Measurements from ENCODE around the gene BHMT2.

Gene BHMT2

GRCh38 chr5:79124607-79125006 lies 55.0 kb downstream of the BHMT2 start:
- no peak for DNase-seq

DNA sequence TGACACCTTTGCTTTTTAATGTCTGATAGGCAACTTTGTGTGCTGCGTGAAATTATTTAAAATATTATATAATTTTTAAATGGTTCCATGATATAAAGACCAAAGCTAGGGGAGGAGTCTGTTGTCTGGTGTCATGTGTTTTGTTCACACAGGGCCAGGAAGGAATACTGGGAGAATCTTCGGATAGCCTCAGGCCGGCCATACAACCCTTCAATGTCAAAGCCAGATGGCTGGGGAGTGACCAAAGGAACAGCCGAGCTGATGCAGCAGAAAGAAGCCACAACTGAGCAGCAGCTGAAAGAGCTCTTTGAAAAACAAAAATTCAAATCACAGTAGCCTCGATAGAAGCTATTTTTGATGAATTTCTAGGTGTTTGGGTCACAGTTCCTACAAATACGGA lies 61.2 kb downstream of the BHMT2 start:
- no peak for DNase-seq

GRCh38 chr5:79133121-79133656 lies 63.6 kb downstream of the BHMT2 start:
- DNase-seq: peak; percentile 40

GRCh38 chr5:79133657-79134451 lies 64.3 kb downstream of the BHMT2 start:
- DNase-seq: peak; percentile 20

DNA sequence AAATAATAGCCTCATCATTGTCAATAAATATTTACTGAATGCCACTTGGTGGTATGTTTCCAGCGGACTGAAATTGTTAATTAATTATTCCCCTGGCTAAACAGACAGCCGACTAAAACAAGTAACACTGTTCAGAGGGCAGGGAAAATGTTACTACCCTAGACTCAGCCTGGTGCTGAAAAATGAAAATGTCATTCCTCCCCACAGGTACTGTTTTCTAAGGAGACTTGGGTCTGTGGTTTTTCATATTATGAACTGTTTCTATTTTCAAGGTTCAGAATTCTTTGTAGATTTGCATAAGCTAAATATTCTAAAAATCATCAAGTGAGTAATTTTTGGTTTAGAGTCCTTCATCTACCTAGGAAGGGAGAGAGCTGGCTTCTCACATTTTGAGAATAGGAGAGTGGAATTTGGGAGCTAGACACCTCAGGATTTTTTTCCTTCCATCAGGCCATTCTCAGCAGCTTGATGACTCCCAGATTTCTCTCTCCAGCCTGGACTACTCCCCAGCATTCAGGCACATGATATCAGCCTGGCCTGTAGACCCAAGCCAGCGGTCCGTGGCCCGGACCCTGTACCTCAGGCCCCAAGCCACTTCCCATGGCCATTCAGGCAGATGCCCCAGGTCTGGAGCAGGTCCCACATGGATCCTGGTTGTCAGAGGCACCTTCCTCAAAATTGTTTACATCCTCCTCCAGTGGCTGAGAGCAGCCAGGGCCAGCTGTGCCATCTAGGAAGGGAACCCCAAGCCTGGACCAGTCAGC lies 66.4 kb downstream of the BHMT2 start:
- DNase-seq: no peak

- no peak for DNase-seq
Measured at GRCh38 chr5:79136618-79137017, 67.1 kb downstream of the BHMT2 start.
